ENCODE results near the gene CCL23. TPM values are rescaled to one million over a fixed set of nuclear protein-coding genes. Genes with fewer than 3 reads are reported as not detected.

Gene CCL23
- total RNA-seq, 6 experiments from 2014 or later: 1.1 to 12.7 (median 2.1) TPM

DNA sequence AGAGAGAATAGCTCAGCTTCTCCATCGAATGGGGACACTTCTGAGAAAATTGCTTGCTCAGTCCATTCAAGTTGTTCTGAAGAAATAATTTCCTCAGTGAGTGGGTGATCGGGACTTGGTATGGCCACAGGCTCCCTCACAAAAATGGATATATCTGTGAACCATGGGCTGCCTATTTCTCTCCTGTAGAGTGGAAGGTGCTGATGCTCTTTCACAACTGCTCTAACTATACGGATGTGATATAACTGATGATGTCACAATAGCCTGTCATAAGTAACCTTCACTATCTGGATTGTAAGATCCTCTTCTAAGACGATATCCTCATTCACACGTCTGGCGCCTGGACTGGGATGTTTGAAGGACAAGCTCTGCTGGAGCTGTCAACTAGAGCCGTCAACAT is 41.6 kb upstream of the CCL23 start:
- intact Hi-C loops (cut with DNase I): no loop called here
- Histone ChIP-seq H3K9me3 (no peaks in the 10 kb centered on the region), H3K36me3 (no peaks in the 10 kb centered on the region), H3K4me3 (no peak overlapping the region), H3K4me1 (no peaks in the 10 kb centered on the region), H3K27me3 (no peaks in the 10 kb centered on the region), H3K27ac (no peak overlapping the region)
- ATAC-seq: no peak
- no peak for TF ChIP-seq POLR2A (IDR thresholded peaks at IDR 0.05)
- TF ChIP-seq, protein P1, sequence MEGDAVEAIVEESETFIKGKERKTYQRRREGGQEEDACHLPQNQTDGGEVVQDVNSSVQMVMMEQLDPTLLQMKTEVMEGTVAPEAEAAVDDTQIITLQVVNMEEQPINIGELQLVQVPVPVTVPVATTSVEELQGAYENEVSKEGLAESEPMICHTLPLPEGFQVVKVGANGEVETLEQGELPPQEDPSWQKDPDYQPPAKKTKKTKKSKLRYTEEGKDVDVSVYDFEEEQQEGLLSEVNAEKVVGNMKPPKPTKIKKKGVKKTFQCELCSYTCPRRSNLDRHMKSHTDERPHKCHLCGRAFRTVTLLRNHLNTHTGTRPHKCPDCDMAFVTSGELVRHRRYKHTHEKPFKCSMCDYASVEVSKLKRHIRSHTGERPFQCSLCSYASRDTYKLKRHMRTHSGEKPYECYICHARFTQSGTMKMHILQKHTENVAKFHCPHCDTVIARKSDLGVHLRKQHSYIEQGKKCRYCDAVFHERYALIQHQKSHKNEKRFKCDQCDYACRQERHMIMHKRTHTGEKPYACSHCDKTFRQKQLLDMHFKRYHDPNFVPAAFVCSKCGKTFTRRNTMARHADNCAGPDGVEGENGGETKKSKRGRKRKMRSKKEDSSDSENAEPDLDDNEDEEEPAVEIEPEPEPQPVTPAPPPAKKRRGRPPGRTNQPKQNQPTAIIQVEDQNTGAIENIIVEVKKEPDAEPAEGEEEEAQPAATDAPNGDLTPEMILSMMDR (IDR thresholded peaks at IDR 0.05): no peak
- 89% methylated on average over 5 of the region's 7 CpGs for WGBS (ENCODE audit: insufficient coverage, low coverage, low lambda C conversion rate, missing lambda C conversion rate)
- no peak for DNase-seq

DNA sequence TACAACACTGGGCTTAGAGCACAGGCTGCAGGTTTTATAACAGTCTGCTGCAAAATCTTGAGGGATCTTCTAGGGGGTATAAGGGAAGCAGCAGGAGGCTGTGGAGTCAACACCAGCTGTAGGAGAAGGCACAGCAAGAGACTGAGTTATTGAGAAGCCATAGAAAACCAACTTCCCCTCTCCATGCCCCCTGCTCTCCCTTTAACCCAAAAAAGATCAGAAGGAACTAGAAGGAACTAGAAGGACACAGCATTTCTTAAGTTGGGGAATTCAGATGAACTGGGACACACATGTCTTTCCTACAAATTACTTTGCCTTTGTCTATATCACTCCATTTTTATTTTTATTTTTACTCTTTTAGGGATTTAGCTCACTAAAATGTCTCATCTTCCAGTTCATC is 40.1 kb upstream of the CCL23 start:
- H3K9me3 ChIP-seq: no peaks in the 10 kb centered on the region
- TF ChIP-seq, protein P1 (IDR thresholded peaks at IDR 0.05): no peak
- TF ChIP-seq POLR2A (IDR thresholded peaks at IDR 0.05): no peak
- ATAC-seq (peak in 1 of 4 donors; percentile 23), DNase-seq (no peak)
- no peaks in the 10 kb centered on the region for H3K27me3 ChIP-seq
- intact Hi-C loops (cut with DNase I): no loop called here
- H3K36me3 ChIP-seq: no peaks in the 10 kb centered on the region
- no peaks in the 10 kb centered on the region for H3K4me1 ChIP-seq
- no peak overlapping the region for H3K27ac ChIP-seq
- no peak overlapping the region for H3K4me3 ChIP-seq

DNA sequence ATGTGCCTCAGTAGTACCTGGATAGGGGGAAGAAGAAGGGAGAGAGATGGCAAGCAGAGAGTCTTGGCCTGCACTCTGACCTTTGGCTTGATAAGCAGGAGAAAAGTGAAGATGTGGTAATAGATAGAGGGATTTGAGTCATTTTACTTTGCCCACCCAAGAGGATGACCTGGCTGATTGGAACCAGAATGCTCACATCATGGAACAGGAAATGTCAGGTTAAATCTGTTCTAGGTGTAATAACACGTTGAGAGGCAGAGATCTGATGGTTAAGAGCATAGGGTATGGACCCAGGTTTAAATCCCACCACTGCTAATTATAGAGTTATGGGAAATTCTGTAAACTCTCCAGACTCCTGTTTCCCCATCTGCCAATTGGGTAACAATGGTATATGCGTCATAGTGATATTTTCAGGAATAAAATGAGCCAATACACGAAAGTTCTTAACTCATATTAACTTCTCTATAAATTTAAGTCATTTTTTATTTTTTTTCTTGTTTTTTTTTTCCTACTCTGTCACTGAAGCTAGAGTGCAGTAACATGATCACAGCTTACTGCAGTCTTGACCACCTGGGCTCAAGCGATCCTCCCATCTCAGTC is 38.2 kb upstream of the CCL23 start:
- no peak for TF ChIP-seq POLR2A (IDR thresholded peaks at IDR 0.05)
- TF ChIP-seq, protein P1 (IDR thresholded peaks at IDR 0.05): no peak
- WGBS (ENCODE audit: insufficient coverage, low coverage, low lambda C conversion rate, missing lambda C conversion rate): 76% methylated on average over 4 of the region's 4 CpGs
- H3K9me3 ChIP-seq: no peaks in the 10 kb centered on the region
- no peaks in the 10 kb centered on the region for H3K27me3 ChIP-seq
- no peak overlapping the region for H3K27ac ChIP-seq
- H3K4me3 ChIP-seq: no peak overlapping the region
- intact Hi-C loops (cut with DNase I): no loop called here
- no peaks in the 10 kb centered on the region for H3K4me1 ChIP-seq
- no peaks in the 10 kb centered on the region for H3K36me3 ChIP-seq
- no peak for DNase-seq
- ATAC-seq: no peak

DNA sequence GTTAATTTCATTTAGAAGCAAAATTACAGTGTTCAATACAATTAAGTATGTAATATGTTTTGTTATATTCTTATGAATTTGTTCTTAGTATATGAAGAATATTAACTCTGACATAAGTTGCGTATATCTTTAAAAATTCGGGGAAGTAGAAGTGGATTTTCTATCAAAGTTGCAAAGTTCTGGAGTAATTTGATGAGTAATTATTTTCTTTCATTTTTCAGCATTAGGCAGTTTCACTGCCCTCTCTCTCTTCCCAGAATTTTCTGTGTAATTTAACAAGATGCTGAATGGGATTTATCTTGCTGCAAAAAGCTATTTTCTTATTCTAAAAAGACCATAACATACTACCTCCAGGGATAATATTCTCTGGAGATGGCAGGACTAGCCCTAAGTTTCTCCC is 37.4 kb upstream of the CCL23 start:
- no peaks in the 10 kb centered on the region for H3K9me3 ChIP-seq
- no peak for TF ChIP-seq POLR2A (IDR thresholded peaks at IDR 0.05)
- TF ChIP-seq, protein P1 (IDR thresholded peaks at IDR 0.05): no peak
- 64% methylated on average over 2 of the region's 2 CpGs for WGBS (ENCODE audit: insufficient coverage, low coverage, low lambda C conversion rate, missing lambda C conversion rate)
- no peak overlapping the region for H3K4me3 ChIP-seq
- ATAC-seq (no peak), DNase-seq (no peak)
- H3K27me3 ChIP-seq: no peaks in the 10 kb centered on the region
- intact Hi-C loops (cut with DNase I): no loop called here
- no peaks in the 10 kb centered on the region for H3K4me1 ChIP-seq
- no peaks in the 10 kb centered on the region for H3K36me3 ChIP-seq
- no peak overlapping the region for H3K27ac ChIP-seq

DNA sequence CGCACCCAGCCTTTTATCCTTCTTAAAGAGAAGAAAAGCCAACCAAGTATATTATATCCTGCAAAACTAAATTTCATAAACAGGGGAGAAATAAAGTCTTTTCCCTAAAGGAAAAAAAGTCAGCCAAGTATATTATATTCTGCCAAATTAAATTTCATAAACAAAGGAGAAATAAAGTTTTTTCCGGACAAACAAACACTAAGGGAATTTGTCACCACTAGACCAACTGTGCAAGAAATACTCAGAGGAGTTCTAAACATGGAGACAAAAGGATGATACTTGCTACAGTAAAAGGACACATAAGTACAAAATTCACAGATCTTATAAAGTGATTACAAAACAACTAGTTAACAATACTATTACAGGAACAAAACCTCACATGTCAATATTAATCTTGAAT is 31.9 kb upstream of the CCL23 start:
- 100% methylated on average over 2 of the region's 2 CpGs for WGBS (ENCODE audit: insufficient coverage, low coverage, low lambda C conversion rate, missing lambda C conversion rate)
- Histone ChIP-seq H3K9me3 (no peaks in the 10 kb centered on the region), H3K4me3 (no peak overlapping the region), H3K27ac (no peak overlapping the region), H3K4me1 (no peaks in the 10 kb centered on the region), H3K36me3 (no peaks in the 10 kb centered on the region), H3K27me3 (no peaks in the 10 kb centered on the region)
- intact Hi-C loops (cut with DNase I): no loop called here
- no peak for ATAC-seq
- no peak for TF ChIP-seq POLR2A (IDR thresholded peaks at IDR 0.05)
- TF ChIP-seq, protein P1 (IDR thresholded peaks at IDR 0.05): no peak
- no peak for DNase-seq
